Gastrocnemius medialis (tissue), 4 donors: ENCODE data around the gene NLGN1. TPM values are rescaled to one million over a fixed set of nuclear protein-coding genes. Genes with fewer than 3 reads are reported as not detected.

Source experiments
- ATAC-seq, 2 donors: fragments of 150-250 bp; one replicate each; pipeline ENCODE4 v1.9.1; 2016
- DNase-seq, 2 donors: peaks; one replicate each; pipeline ENCODE4 v3.0.0-alpha.2; 2019
- H3K27ac ChIP-seq, 4 donors: fragments of 200-600 bp; sonication (generic); 1 replicate in 1 of 4; 2 replicates in 3 of 4; pipeline ENCODE4 v1.5.1; 2016 to 2018; ENCODE audit warnings: mild to moderate bottlenecking in 2 of 4, moderate library complexity in 1 of 4
- H3K27me3 ChIP-seq, 3 donors: fragments of 200-600 bp; sonication (generic) in 2 of 3; 1 replicate in 1 of 3; 2 replicates in 2 of 3; pipeline versions ENCODE4 v1.5.1 to v1.6.0; 2016 to 2019; ENCODE audit warnings: mild to moderate bottlenecking in 1 of 3, moderate library complexity in 1 of 3
- H3K36me3 ChIP-seq, 2 donors: fragments of 200-600 bp; sonication (generic) in 1 of 2; one replicate each; pipeline ENCODE4 v1.5.1; 2017 to 2018
- H3K4me1 ChIP-seq, 2 donors: fragments of 200-600 bp; sonication (generic) in 1 of 2; one replicate each; pipeline ENCODE4 v1.5.1; 2016 to 2017; ENCODE audit warnings: mild to moderate bottlenecking in 2 of 2
- H3K4me3 ChIP-seq, 4 donors: fragments of 200-600 bp; sonication (generic) in 3 of 4; 1 replicate in 1 of 4; 2 replicates in 3 of 4; pipeline ENCODE4 v1.5.1; 2016 to 2019; ENCODE audit warnings: mild to moderate bottlenecking in 2 of 4
- H3K9me3 ChIP-seq, 3 donors: fragments of 200-600 bp; sonication (generic) in 2 of 3; 1 replicate in 1 of 3; 2 replicates in 2 of 3; pipeline ENCODE4 v1.5.1; 2016 to 2019
- POLR2A ChIP-seq, 2 donors: fragments of 450-650 bp; IDR thresholded peaks; one replicate each; pipeline ENCODE4 v1.6.1; 2017; ENCODE audit warnings: antibody characterized with exemption in 2 of 2, mild to moderate bottlenecking in 2 of 2, moderate library complexity in 2 of 2
- in situ Hi-C, 4 donors: fragments of 200-750 bp; cut with MboI; loops; one replicate each; pipeline versions ENCODE4 v1.15.0 to v1.8.0; 2017; ENCODE audit warnings: low sequenced_read_pairs in 4 of 4
- intact Hi-C: fragments of 100-400 bp; cut with DNase I; formaldehyde crosslinking; loops from one replicate; pipeline ENCODE4 v1.15.1; 2023; ENCODE audit warnings: low total_unique reads
- total RNA-seq, 4 donors: library from RNA; depleted of rRNA; stranded (reverse); fragments of >200 nt; gene quantifications; one replicate each; pipeline versions ENCODE4 v1.1.0 to v1.2.3, GENCODE V29; 2016
- TF ChIP-seq, protein P1 (sequence below), 5 experiments: fragments of 450-650 bp in 3 of 5; fragments of 200-600 bp in 2 of 5; sonication (generic) in 2 of 5; IDR thresholded peaks in 4 of 5; conservative IDR thresholded peaks in 1 of 5; 1 replicate in 4 of 5; 2 replicates in 1 of 5; pipeline ENCODE4 v1.5.1; 2016 to 2019; ENCODE audit warnings: antibody characterized with exemption in 5 of 5, mild to moderate bottlenecking in 3 of 5, moderate library complexity in 3 of 5

The NLGN1 gene
- total RNA-seq, 4 donors from 2014 or later, result 0.52 to 1.9 (median 1.1) TPM

- in situ Hi-C loops (no loop called here), intact Hi-C loops (no loop called here)
- no peaks in the 10 kb centered on the region for H3K36me3 ChIP-seq
- DNase-seq (no peak), ATAC-seq (no peak)
- H3K4me3 ChIP-seq, result no peak overlapping the region
- H3K27me3 ChIP-seq, result no peaks in the 10 kb centered on the region
- H3K4me1 ChIP-seq, result no peaks in the 10 kb centered on the region
- TF ChIP-seq, protein P1, sequence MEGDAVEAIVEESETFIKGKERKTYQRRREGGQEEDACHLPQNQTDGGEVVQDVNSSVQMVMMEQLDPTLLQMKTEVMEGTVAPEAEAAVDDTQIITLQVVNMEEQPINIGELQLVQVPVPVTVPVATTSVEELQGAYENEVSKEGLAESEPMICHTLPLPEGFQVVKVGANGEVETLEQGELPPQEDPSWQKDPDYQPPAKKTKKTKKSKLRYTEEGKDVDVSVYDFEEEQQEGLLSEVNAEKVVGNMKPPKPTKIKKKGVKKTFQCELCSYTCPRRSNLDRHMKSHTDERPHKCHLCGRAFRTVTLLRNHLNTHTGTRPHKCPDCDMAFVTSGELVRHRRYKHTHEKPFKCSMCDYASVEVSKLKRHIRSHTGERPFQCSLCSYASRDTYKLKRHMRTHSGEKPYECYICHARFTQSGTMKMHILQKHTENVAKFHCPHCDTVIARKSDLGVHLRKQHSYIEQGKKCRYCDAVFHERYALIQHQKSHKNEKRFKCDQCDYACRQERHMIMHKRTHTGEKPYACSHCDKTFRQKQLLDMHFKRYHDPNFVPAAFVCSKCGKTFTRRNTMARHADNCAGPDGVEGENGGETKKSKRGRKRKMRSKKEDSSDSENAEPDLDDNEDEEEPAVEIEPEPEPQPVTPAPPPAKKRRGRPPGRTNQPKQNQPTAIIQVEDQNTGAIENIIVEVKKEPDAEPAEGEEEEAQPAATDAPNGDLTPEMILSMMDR (IDR thresholded peaks at IDR 0.05 in 4 of 5, conservative IDR thresholded peaks at IDR 0.05 in 1 of 5), result no peak
- no peak for TF ChIP-seq POLR2A (IDR thresholded peaks at IDR 0.05)
- no peak overlapping the region for H3K27ac ChIP-seq
- no peaks in the 10 kb centered on the region for H3K9me3 ChIP-seq
Measured at GRCh38 chr3:173730391-173730790, 332.8 kb downstream of the NLGN1 start.

GRCh38 chr3:173732237-173732636 lies 334.7 kb downstream of the NLGN1 start:
- intact Hi-C loops, result no loop called here

DNA sequence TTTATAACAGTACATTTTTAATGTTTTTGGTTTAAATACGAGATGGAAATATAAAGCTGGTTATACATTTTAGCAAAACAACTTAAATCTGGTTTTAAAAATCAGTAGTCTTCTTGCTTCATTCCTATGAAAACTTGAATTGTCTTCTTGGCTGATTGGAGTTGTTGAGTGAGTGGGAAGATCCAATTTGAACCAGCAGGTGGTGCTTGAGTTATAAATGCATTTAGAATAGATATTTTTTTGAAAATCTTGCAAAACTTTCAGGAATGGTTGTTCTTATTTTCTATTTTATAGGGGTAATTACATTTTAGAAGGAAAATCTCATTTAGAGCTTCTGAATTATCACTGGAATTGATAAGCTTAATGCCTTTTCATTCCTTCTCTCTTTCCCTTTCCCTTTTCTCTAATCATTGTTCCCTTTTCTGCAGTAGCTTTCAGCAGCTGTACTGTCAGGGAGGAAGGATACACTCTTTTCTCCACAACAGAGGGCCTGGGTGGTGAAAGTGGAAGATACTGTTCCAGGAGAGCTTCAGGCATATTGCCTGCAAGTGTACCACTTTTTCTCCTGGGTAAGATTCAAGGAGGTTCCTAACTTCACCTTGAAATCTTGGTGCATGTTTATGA lies 335.6 kb downstream of the NLGN1 start:
- intact Hi-C loops, result no loop called here
- in situ Hi-C loops, result no loop called here
- no peaks in the 10 kb centered on the region for H3K9me3 ChIP-seq
- DNase-seq, result no peak
- H3K4me1 ChIP-seq, result no peaks in the 10 kb centered on the region
- H3K27me3 ChIP-seq, result no peaks in the 10 kb centered on the region
- no peak for ATAC-seq
- TF ChIP-seq, protein P1 (IDR thresholded peaks at IDR 0.05 in 4 of 5, conservative IDR thresholded peaks at IDR 0.05 in 1 of 5), result no peak
- TF ChIP-seq POLR2A (IDR thresholded peaks at IDR 0.05), result no peak
- no peak overlapping the region for H3K27ac ChIP-seq
- H3K4me3 ChIP-seq, result no peak overlapping the region
- no peaks in the 10 kb centered on the region for H3K36me3 ChIP-seq

More at GRCh38 chr3:173732237-173732636, 334.7 kb downstream of the NLGN1 start:
- DNase-seq (no peak), ATAC-seq (no peak)
- H3K9me3 ChIP-seq, result no peaks in the 10 kb centered on the region
- H3K4me3 ChIP-seq, result no peak overlapping the region
- TF ChIP-seq, protein P1 (IDR thresholded peaks at IDR 0.05 in 4 of 5, conservative IDR thresholded peaks at IDR 0.05 in 1 of 5), result no peak
- TF ChIP-seq POLR2A (IDR thresholded peaks at IDR 0.05), result no peak
- no peak overlapping the region for H3K27ac ChIP-seq
- H3K36me3 ChIP-seq, result no peaks in the 10 kb centered on the region
- no peaks in the 10 kb centered on the region for H3K4me1 ChIP-seq
- H3K27me3 ChIP-seq, result no peaks in the 10 kb centered on the region
- in situ Hi-C loops, result no loop called here

DNA sequence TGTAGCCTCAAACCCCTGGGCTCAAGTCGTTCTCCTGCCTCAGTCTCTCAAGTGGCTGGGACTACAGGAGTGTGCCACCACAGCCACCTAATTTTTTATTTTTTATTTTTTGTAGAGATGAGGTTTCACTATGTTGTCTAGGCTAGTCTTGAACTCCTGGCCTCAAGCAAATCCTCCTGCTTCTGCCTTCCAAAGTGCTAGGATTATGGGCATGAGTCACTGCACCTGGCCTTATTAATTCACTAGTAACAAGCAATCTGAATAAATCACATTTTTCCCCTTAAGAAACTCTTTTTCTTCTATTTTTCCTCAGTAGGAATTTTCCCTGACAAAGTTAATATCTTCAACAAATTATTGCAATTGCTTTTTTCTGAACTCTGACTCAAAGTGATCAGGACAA lies 336.9 kb downstream of the NLGN1 start:
- intact Hi-C loops (no loop called here), in situ Hi-C loops (no loop called here)
- DNase-seq (no peak), ATAC-seq (no peak)
- TF ChIP-seq POLR2A (IDR thresholded peaks at IDR 0.05), result no peak
- TF ChIP-seq, protein P1 (IDR thresholded peaks at IDR 0.05 in 4 of 5, conservative IDR thresholded peaks at IDR 0.05 in 1 of 5), result no peak
- H3K9me3 ChIP-seq, result no peaks in the 10 kb centered on the region
- H3K27ac ChIP-seq, result no peak overlapping the region
- no peaks in the 10 kb centered on the region for H3K4me1 ChIP-seq
- H3K27me3 ChIP-seq, result no peaks in the 10 kb centered on the region
- H3K36me3 ChIP-seq, result no peaks in the 10 kb centered on the region
- no peak overlapping the region for H3K4me3 ChIP-seq

DNA sequence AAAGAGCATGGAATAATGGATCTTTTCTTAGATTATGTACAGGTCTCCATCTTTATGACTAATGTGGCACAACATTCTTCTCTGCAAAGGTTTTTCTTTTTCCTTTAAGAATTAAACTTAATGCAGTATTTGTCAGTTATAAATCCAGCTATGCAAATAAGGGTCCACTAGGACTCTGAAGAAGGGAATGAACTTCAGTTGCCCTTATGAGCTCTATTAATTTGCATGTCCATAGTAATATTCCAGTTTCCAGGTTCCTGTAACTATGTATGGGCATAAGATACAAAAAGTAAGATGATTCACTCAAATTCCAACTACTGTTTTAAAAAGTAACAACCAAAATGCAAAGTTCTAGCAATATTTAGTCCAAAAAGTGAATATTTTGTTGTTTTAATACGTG lies 337.4 kb downstream of the NLGN1 start:
- TF ChIP-seq, protein P1 (IDR thresholded peaks at IDR 0.05 in 4 of 5, conservative IDR thresholded peaks at IDR 0.05 in 1 of 5), result no peak
- no peak for TF ChIP-seq POLR2A (IDR thresholded peaks at IDR 0.05)
- Histone ChIP-seq H3K4me3 (no peak overlapping the region), H3K9me3 (no peaks in the 10 kb centered on the region), H3K27ac (no peak overlapping the region), H3K36me3 (no peaks in the 10 kb centered on the region), H3K27me3 (no peaks in the 10 kb centered on the region), H3K4me1 (no peaks in the 10 kb centered on the region)
- ATAC-seq, result no peak
- in situ Hi-C loops, result no loop called here
- intact Hi-C loops, result no loop called here
- DNase-seq, result no peak
